ENCODE data around the gene FYB2. TPM values are rescaled to one million over a fixed set of nuclear protein-coding genes. Genes with fewer than 3 reads are reported as not detected.

Gene FYB2
- total RNA-seq, 1 experiment from 2014 or later, result 0.15 TPM

- no peak overlapping the region for H3K27ac Mint-ChIP-seq
- no peaks in the 10 kb centered on the region for H3K27me3 Mint-ChIP-seq (ENCODE audit: low read depth)
- ATAC-seq, result no peak
- CTCF ChIA-PET, result interaction anchor here (1.5 to 2.0 kb wide), 2 partner anchors 48 to 64 kb away, joined by 7 to 8 read pairs; partner anchors contain the start of gene FYB2
- POLR2A ChIA-PET, result no interaction called here
- H3K36me3 Mint-ChIP-seq, result no peaks in the 10 kb centered on the region
- H3K9me3 Mint-ChIP-seq, result no peaks in the 10 kb centered on the region
- H3K4me1 Mint-ChIP-seq, result no peaks in the 10 kb centered on the region
- no peak overlapping the region for H3K4me3 Mint-ChIP-seq
- no peak for DNase-seq (ENCODE audit: low spot score)
- TF ChIP-seq ZSCAN18 (CRISPR knock-in tag; IDR thresholded peaks at IDR 0.05) (no peak), ZNF396 (CRISPR knock-in tag; IDR thresholded peaks at IDR 0.05; ENCODE audit: borderline replicate concordance) (no peak), AFF4 (CRISPR knock-in tag; IDR thresholded peaks at IDR 0.05; ENCODE audit: borderline replicate concordance) (no peak), GRHL2 (CRISPR knock-in tag; IDR thresholded peaks at IDR 0.05; ENCODE audit: insufficient replicate concordance, severe bottlenecking) (no peak), ZNF532 (CRISPR knock-in tag; IDR thresholded peaks at IDR 0.05; ENCODE audit: borderline replicate concordance) (no peak), ZMAT4 (CRISPR knock-in tag; IDR thresholded peaks at IDR 0.05) (no peak), MXD4 (CRISPR knock-in tag; IDR thresholded peaks at IDR 0.05; ENCODE audit: borderline replicate concordance) (no peak), SMAD3 (CRISPR knock-in tag; IDR thresholded peaks at IDR 0.05; ENCODE audit: borderline replicate concordance) (no peak), ATF1 (CRISPR knock-in tag; IDR thresholded peaks at IDR 0.05) (no peak), CTCF (IDR thresholded peaks at IDR 0.05) (no peak), E2F4 (CRISPR knock-in tag; IDR thresholded peaks at IDR 0.05; ENCODE audit: borderline replicate concordance, low read depth) (no peak), ZNF423 (CRISPR knock-in tag; IDR thresholded peaks at IDR 0.05) (no peak), ERG (CRISPR knock-in tag; IDR thresholded peaks at IDR 0.05) (no peak), FOXP1 (CRISPR knock-in tag; IDR thresholded peaks at IDR 0.05; ENCODE audit: borderline replicate concordance) (no peak), GTF2I (CRISPR knock-in tag; conservative IDR thresholded peaks at IDR 0.05) (no peak), FOXJ3 (CRISPR knock-in tag; IDR thresholded peaks at IDR 0.05; ENCODE audit: borderline replicate concordance) (no peak), HMGA2 (CRISPR knock-in tag; IDR thresholded peaks at IDR 0.05) (no peak), PREB (CRISPR knock-in tag; IDR thresholded peaks at IDR 0.05; ENCODE audit: borderline replicate concordance) (no peak), FOXP4 (CRISPR knock-in tag; IDR thresholded peaks at IDR 0.05) (no peak)
Measured at GRCh38 chr1:56755911-56756310, 63.3 kb downstream of the FYB2 start.
